PFSK-1 (cell line): ENCODE results near the gene TMEM198.

ENCODE experiments used
- POLR2AphosphoS5 ChIP-seq: IDR thresholded peaks from 2 replicates; pipeline ENCODE4 v1.6.1; 2012; ENCODE audit warnings: low read depth, mild to moderate bottlenecking, control low read depth, low read length, moderate library complexity
- REST ChIP-seq, 2 experiments: IDR thresholded peaks; 2 replicates each; pipeline versions ENCODE4 v1.6.1 to v1.8.0; 2011 to 2012; ENCODE audit warnings: low read depth in 2 of 2, low read length in 2 of 2, control low read depth in 1 of 2, inconsistent platforms in 1 of 2, mild to moderate bottlenecking in 1 of 2, moderate library complexity in 1 of 2; ENCODE audit not compliant: insufficient read depth in 1 of 2
- SIN3A ChIP-seq: IDR thresholded peaks from 2 replicates; pipeline ENCODE4 v1.6.1; 2012; ENCODE audit warnings: mild to moderate bottlenecking, low read length, moderate library complexity, borderline replicate concordance; ENCODE audit not compliant: insufficient read depth
- TAF1 ChIP-seq: IDR thresholded peaks from 2 replicates; pipeline ENCODE4 v1.6.1; 2012; ENCODE audit warnings: low read length, control low read depth, borderline replicate concordance; ENCODE audit not compliant: insufficient read depth

- TF ChIP-seq SIN3A = no peak
- no peak for TF ChIP-seq TAF1
- TF ChIP-seq POLR2AphosphoS5 = no peak
- TF ChIP-seq REST (IDR thresholded peaks at IDR 0.05; ENCODE audit: insufficient read depth in 1 of 2, low read depth in 2 of 2, low read length in 2 of 2) = no peak
These were observed 11.5 kb upstream of the TMEM198 start for GRCh38 chr2:219532378-219532649.
